Keratinocyte (primary cell): Measurements from ENCODE around the gene CBX7. TPM values are rescaled to one million over a fixed set of nuclear protein-coding genes. Genes with fewer than 3 reads are reported as not detected.
"Not testable (repeated sequence)": the region's sequence is repeated elsewhere in the genome, so short reads cannot be mapped to it uniquely, and the experiment has no call there.

Experiments used
- DNase-seq: peaks from one replicate; pipeline ENCODE4 v3.0.0-alpha.2; 2011; ENCODE audit warnings: low read depth, missing footprints, low spot score
- FAIRE-seq: peaks from 2 replicates; lab custom pipeline; 2011; peaks lifted over from hg19 to GRCh38; lab: Jason Lieb, UNC
- H2AFZ ChIP-seq: 2 replicates; pipeline ENCODE4 v1.6.0; 2012; ENCODE audit warnings: low read length, control low read depth, inconsistent platforms; ENCODE audit not compliant: control insufficient read depth
- H3K27ac ChIP-seq: 2 replicates; pipeline ENCODE4 v1.5.1; 2011; ENCODE audit warnings: low read length; ENCODE audit not compliant: control insufficient read depth, insufficient read depth
- H3K27me3 ChIP-seq: 3 replicates; pipeline ENCODE4 v1.6.0; 2011; ENCODE audit warnings: low read length; ENCODE audit not compliant: control insufficient read depth, insufficient read depth; ENCODE audit errors: extremely low read depth
- H3K36me3 ChIP-seq, 2 experiments: 2 replicates in 1 of 2; 3 replicates in 1 of 2; pipeline ENCODE4 v1.5.1; 2011; ENCODE audit warnings: low read length in 2 of 2, mild to moderate bottlenecking in 1 of 2; ENCODE audit not compliant: control insufficient read depth in 2 of 2, insufficient read depth in 2 of 2; ENCODE audit errors: extremely low read depth in 1 of 2
- H3K4me1 ChIP-seq: 3 replicates; pipeline ENCODE4 v1.5.1; 2011; ENCODE audit warnings: low read length; ENCODE audit not compliant: control insufficient read depth, insufficient read depth; ENCODE audit errors: extremely low read depth
- H3K4me2 ChIP-seq: 3 replicates; pipeline ENCODE4 v1.6.0; 2011; ENCODE audit warnings: low read depth, low read length; ENCODE audit not compliant: control insufficient read depth, insufficient read depth; ENCODE audit errors: extremely low read depth
- H3K4me3 ChIP-seq, 3 experiments: fragments of 200-600 bp in 1 of 3; sonication (generic) in 1 of 3; 2 replicates in 2 of 3; 3 replicates in 1 of 3; pipeline ENCODE4 v1.5.1; 2011 to 2016; ENCODE audit warnings: low read length in 3 of 3, mild to moderate bottlenecking in 3 of 3, control low read depth in 2 of 3, inconsistent platforms in 1 of 3, low read depth in 1 of 3, mixed read lengths in 1 of 3, mixed run types in 1 of 3, moderate library complexity in 1 of 3; ENCODE audit not compliant: control insufficient read depth in 2 of 3, insufficient read depth in 2 of 3; ENCODE audit errors: extremely low read depth in 1 of 3
- H3K79me2 ChIP-seq: 2 replicates; pipeline ENCODE4 v1.6.0; 2012; ENCODE audit warnings: low read length; ENCODE audit not compliant: control insufficient read depth, insufficient read depth
- H3K9ac ChIP-seq: 3 replicates; pipeline ENCODE4 v1.6.0; 2011; ENCODE audit warnings: low read length; ENCODE audit not compliant: control insufficient read depth, insufficient read depth; ENCODE audit errors: extremely low read depth
- H3K9me1 ChIP-seq: 3 replicates; pipeline ENCODE4 v1.6.0; 2011; ENCODE audit warnings: low read length; ENCODE audit not compliant: control insufficient read depth, insufficient read depth; ENCODE audit errors: extremely low read depth
- H3K9me3 ChIP-seq: 2 replicates; pipeline ENCODE4 v1.5.1; 2012; ENCODE audit warnings: low read depth, low read length; ENCODE audit not compliant: control insufficient read depth
- H4K20me1 ChIP-seq: 3 replicates; pipeline ENCODE4 v1.6.0; 2011; ENCODE audit warnings: low read length; ENCODE audit not compliant: control insufficient read depth, insufficient read depth; ENCODE audit errors: extremely low read depth
- EZH2 ChIP-seq: IDR thresholded peaks from one replicate; pipeline ENCODE4 v1.6.1; 2012; ENCODE audit warnings: inconsistent platforms, mild to moderate bottlenecking, low read length, moderate library complexity
- dilution Hi-C: fragments of 300-500 bp; cut with MboI; formaldehyde crosslinking; loops from one replicate; pipeline ENCODE4 v1.7.0; 2020; ENCODE audit warnings: low sequenced_read_pairs; ENCODE audit not compliant: extremely low pct_ligation_motif_present
- polyA plus RNA-seq, 5 experiments: library from polyadenylated mRNA; depleted of rRNA in 3 of 5; stranded (reverse) in 3 of 5; stranded (forward) in 1 of 5; unstranded in 1 of 5; fragments of >200 nt; gene quantifications; 1 replicate in 1 of 5; 2 replicates in 3 of 5; 3 replicates in 1 of 5; pipeline versions ENCODE4 v1.2.1 to v1.2.3, GENCODE V29; 2011 to 2012; ENCODE audit warnings: missing spikeins in 2 of 5, low read depth in 1 of 5, low replicate concordance in 1 of 5
- TF ChIP-seq, protein P1 (sequence below), 3 experiments: IDR thresholded peaks in 1 of 3; conservative IDR thresholded peaks in 1 of 3; optimal IDR thresholded peaks in 1 of 3; 2 replicates in 2 of 3; 3 replicates in 1 of 3; pipeline versions ENCODE3 to v1.5.1; 2011; ENCODE audit warnings: low read length in 3 of 3, mild to moderate bottlenecking in 3 of 3, moderate library complexity in 2 of 3, control low read depth in 1 of 3, inconsistent platforms in 1 of 3; ENCODE audit not compliant: insufficient read depth in 2 of 3; ENCODE audit errors: extremely low read depth in 1 of 3

CBX7 gene
- polyA plus RNA-seq, 1 donor (not counting 4 experiments of a cell fraction or from before 2014, with no cell fraction given) = 1.3 TPM

DNA sequence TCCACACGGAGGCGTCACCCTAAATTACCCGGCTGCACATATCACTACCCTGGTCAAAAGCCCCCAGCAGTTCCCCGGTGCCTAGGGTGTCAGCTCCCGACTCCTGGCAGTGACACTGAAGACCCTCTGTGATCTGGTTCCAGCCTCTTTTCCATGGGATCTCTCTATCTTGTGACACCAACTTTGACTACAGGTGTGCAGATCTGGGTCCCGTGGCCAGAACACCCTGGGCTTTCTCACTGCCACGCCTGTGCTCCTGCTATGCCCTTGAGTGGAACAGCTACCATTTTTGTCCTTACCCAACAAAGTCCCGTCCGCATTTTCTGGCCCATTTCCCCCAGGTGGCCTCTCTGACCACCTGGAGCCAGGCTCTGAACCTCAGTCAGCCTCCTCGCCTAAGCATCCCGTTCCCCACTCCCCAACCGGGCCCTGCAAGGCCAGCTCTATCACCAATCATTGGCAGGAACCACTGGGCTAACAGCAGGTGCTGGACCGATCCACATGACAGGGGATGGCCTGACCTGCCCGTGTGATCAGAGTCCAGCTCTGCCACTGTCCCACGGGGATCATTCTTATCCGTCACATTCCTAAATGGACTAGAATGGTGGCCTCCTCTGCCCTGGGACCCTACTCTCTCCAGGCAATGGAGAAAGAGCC lies 20.7 kb upstream of the CBX7 start:
- dilution Hi-C loops = no loop called here
- DNase-seq = no peak
- Histone ChIP-seq H3K36me3 (no peaks in the 10 kb centered on the region), H3K4me2 (no peak overlapping the region), H3K9me3 (no peaks in the 10 kb centered on the region), H4K20me1 (no peaks in the 10 kb centered on the region), H3K9me1 (no peaks in the 10 kb centered on the region), H2AFZ (no peak overlapping the region), H3K4me1 (peaks cover 37% of the 10 kb centered on the region), H3K27me3 (no peaks in the 10 kb centered on the region), H3K27ac (no peak overlapping the region), H3K9ac (no peak overlapping the region), H3K4me3 (no peak overlapping the region), H3K79me2 (no peaks in the 10 kb centered on the region)
- no peak for FAIRE-seq
- TF ChIP-seq, protein P1, sequence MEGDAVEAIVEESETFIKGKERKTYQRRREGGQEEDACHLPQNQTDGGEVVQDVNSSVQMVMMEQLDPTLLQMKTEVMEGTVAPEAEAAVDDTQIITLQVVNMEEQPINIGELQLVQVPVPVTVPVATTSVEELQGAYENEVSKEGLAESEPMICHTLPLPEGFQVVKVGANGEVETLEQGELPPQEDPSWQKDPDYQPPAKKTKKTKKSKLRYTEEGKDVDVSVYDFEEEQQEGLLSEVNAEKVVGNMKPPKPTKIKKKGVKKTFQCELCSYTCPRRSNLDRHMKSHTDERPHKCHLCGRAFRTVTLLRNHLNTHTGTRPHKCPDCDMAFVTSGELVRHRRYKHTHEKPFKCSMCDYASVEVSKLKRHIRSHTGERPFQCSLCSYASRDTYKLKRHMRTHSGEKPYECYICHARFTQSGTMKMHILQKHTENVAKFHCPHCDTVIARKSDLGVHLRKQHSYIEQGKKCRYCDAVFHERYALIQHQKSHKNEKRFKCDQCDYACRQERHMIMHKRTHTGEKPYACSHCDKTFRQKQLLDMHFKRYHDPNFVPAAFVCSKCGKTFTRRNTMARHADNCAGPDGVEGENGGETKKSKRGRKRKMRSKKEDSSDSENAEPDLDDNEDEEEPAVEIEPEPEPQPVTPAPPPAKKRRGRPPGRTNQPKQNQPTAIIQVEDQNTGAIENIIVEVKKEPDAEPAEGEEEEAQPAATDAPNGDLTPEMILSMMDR (optimal IDR thresholded peaks at IDR 0.05 in 1 of 3, IDR thresholded peaks at IDR 0.05 in 1 of 3, conservative IDR thresholded peaks at IDR 0.05 in 1 of 3; ENCODE audit: extremely low read depth in 1 of 3, insufficient read depth in 2 of 3, low read length in 3 of 3) = no peak
- no peak for TF ChIP-seq EZH2

DNA sequence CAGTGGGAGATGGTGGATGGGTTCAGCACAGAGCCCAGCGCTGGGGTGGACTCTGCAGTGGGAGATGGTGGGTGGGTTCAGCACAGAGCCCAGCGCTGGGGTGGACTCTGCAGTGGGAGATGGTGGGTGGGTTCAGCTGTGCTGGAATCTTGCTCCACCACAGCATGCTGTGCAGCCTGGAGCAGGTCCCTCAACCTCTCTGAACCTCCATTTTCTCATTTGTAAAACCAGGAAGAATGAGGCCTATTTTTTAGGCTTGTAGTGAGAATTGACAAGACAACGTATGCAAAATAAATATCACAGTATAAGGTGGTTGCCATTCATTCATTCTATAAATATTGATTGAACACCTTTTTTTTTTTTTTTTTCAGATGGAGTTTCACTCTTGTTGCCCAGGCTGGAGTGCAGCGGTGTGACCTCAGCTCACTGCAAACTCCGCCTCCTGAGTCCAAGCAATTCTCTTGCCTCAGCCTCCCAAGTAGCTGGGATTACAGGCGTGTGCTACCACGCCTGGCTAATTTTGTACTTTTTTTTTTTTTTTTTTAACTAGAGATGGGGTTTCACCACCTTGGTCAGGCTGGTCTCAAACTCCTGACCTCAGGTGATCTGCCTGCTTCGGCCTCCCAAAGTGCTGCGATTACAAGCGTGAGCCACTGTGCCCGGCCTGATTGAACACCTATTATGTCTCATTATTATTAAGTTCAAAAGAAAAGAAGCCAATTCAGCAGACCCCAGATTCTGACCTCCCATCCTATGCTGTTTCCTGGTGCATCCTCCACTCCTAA lies 20.0 kb upstream of the CBX7 start:
- H3K9me1 ChIP-seq, H3K9me3 ChIP-seq, dilution Hi-C loops, H2AFZ ChIP-seq, H3K9ac ChIP-seq, H3K36me3 ChIP-seq, H3K4me2 ChIP-seq, H3K27me3 ChIP-seq, H3K79me2 ChIP-seq, H4K20me1 ChIP-seq, H3K4me3 ChIP-seq, H3K27ac ChIP-seq, DNase-seq, FAIRE-seq: not testable (repeated sequence)
- peaks cover 37% of the 10 kb centered on the region for H3K4me1 ChIP-seq
